ENCODE data around the gene BSN.

DNA sequence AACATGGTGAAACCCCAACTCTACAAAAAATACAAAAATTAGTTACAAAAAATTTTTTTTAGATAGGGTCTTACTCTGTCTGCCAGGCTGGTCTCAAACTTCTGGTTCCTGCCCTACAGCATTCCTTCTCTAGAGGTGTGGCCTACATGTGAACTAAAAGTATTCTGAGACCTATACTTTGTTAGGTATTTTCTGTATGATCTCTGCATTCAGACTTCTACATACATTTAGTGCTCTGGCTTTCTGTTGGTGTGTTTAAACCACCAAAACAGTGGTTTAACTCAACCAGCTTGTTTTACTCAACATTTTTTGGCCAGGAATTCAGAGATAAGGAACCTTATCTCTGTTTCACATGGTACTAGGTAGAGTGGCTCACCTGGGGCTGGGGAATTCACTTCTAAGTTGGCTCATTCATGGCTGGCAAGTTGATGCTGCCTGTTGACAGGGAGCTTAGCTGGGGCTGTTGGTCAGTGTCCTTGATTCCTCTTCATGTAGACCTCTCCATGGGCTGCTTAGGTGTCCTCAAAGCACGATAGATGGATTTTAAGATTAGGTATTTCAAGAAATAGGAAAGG, 41.4 kb upstream of the BSN start:
- TF ChIP-seq, protein P1, sequence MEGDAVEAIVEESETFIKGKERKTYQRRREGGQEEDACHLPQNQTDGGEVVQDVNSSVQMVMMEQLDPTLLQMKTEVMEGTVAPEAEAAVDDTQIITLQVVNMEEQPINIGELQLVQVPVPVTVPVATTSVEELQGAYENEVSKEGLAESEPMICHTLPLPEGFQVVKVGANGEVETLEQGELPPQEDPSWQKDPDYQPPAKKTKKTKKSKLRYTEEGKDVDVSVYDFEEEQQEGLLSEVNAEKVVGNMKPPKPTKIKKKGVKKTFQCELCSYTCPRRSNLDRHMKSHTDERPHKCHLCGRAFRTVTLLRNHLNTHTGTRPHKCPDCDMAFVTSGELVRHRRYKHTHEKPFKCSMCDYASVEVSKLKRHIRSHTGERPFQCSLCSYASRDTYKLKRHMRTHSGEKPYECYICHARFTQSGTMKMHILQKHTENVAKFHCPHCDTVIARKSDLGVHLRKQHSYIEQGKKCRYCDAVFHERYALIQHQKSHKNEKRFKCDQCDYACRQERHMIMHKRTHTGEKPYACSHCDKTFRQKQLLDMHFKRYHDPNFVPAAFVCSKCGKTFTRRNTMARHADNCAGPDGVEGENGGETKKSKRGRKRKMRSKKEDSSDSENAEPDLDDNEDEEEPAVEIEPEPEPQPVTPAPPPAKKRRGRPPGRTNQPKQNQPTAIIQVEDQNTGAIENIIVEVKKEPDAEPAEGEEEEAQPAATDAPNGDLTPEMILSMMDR (conservative IDR thresholded peaks at IDR 0.05; ENCODE audit: low read length): no peak
- TF ChIP-seq EZH2phosphoT487 (IDR thresholded peaks at IDR 0.05; ENCODE audit: borderline replicate concordance, low read depth, low read length): no peak

All from OCI-LY7 (cell line).